GM19397 (cell line): ENCODE data around the gene RGS9.

Experiments used
- ATAC-seq: cut with Tn5 transposase; IDR thresholded peaks from one replicate; pipeline ENCODE4 v1.9.1; 2021; ENCODE audit warnings: mild to moderate bottlenecking, moderate library complexity; ENCODE audit not compliant: unreplicated experiment

The RGS9 gene

GRCh38 chr17:65243838-65244625 lies 106.9 kb downstream of the RGS9 start:
- ATAC-seq = no peak

GRCh38 chr17:65246252-65246651 lies 109.1 kb downstream of the RGS9 start:
- no peak for ATAC-seq

- ATAC-seq = no peak
Observed at GRCh38 chr17:65249774-65250173, 112.6 kb downstream of the RGS9 start.

GRCh38 chr17:65254166-65254565 lies 117.0 kb downstream of the RGS9 start:
- ATAC-seq = no peak

- ATAC-seq = no peak
Observed at GRCh38 chr17:65259281-65259680, 122.1 kb downstream of the RGS9 start.

GRCh38 chr17:65259696-65260485 lies 122.7 kb downstream of the RGS9 start:
- ATAC-seq = no peak

GRCh38 chr17:65260626-65261025 lies 123.5 kb downstream of the RGS9 start:
- no peak for ATAC-seq

GRCh38 chr17:65261152-65261551 lies 124.0 kb downstream of the RGS9 start:
- no peak for ATAC-seq

- no peak for ATAC-seq
Observed at GRCh38 chr17:65261682-65262636, 124.8 kb downstream of the RGS9 start.

- no peak for ATAC-seq
Observed at GRCh38 chr17:65265276-65265675, 128.1 kb downstream of the RGS9 start.

- ATAC-seq = no peak
Observed at GRCh38 chr17:65268832-65269231, 131.7 kb downstream of the RGS9 start.

GRCh38 chr17:65270499-65271253 lies 133.5 kb downstream of the RGS9 start:
- ATAC-seq = no peak

GRCh38 chr17:65271296-65271695 lies 134.1 kb downstream of the RGS9 start:
- ATAC-seq = no peak
